T-helper 1 cell treated with Interleukin-12 subunit alpha and Interleukin-12 subunit beta and Interleukin-4 antibody, amounts not matched to agents 30 μg/mL and 1 μg/mL, for 36 hours (primary cell): ENCODE measurements around the gene SAC3D1.

Experiments used
- H3K27ac Mint-ChIP-seq: one replicate; pipeline ENCODE4 v1.8.0; 2021; ENCODE audit warnings: mild to moderate bottlenecking, mixed read lengths
- H3K27me3 Mint-ChIP-seq: one replicate; pipeline ENCODE4 v1.8.0; 2021; ENCODE audit warnings: low read depth, mixed read lengths
- H3K36me3 Mint-ChIP-seq: one replicate; pipeline ENCODE4 v1.8.0; 2021; ENCODE audit warnings: low read depth, mixed read lengths
- H3K4me1 Mint-ChIP-seq: one replicate; pipeline ENCODE4 v1.8.0; 2021; ENCODE audit warnings: low read depth, mixed read lengths
- H3K4me3 Mint-ChIP-seq: one replicate; pipeline ENCODE4 v1.8.0; 2021; ENCODE audit warnings: mild to moderate bottlenecking, moderate library complexity, mixed read lengths
- H3K9me3 Mint-ChIP-seq: one replicate; pipeline ENCODE4 v1.8.0; 2021; ENCODE audit warnings: mixed read lengths

Gene SAC3D1

GRCh38 chr11:65040520-65040846 is 527 bp upstream of the SAC3D1 start:
- Mint-ChIP-seq H3K27ac (peak overlapping the region; percentile 96), H3K27me3 (no peaks in the 10 kb centered on the region), H3K4me1 (peaks cover 10% of the 10 kb centered on the region), H3K36me3 (peaks cover 25% of the 10 kb centered on the region), H3K4me3 (peak overlapping the region; percentile 92), H3K9me3 (no peaks in the 10 kb centered on the region)

- peaks cover 25% of the 10 kb centered on the region for H3K36me3 Mint-ChIP-seq
- H3K27me3 Mint-ChIP-seq, result peaks cover 4% of the 10 kb centered on the region
- no peaks in the 10 kb centered on the region for H3K9me3 Mint-ChIP-seq
- peaks cover 18% of the 10 kb centered on the region for H3K4me1 Mint-ChIP-seq
- H3K27ac Mint-ChIP-seq, result no peak overlapping the region
- peak overlapping the region; percentile 89 for H3K4me3 Mint-ChIP-seq
Measured at GRCh38 chr11:65042891-65043290, 1.9 kb downstream of the SAC3D1 start.

- peaks cover 18% of the 10 kb centered on the region for H3K4me1 Mint-ChIP-seq
- peaks cover 19% of the 10 kb centered on the region for H3K36me3 Mint-ChIP-seq
- H3K4me3 Mint-ChIP-seq, result no peak overlapping the region
- no peaks in the 10 kb centered on the region for H3K9me3 Mint-ChIP-seq
- no peak overlapping the region for H3K27ac Mint-ChIP-seq
- H3K27me3 Mint-ChIP-seq, result peaks cover 4% of the 10 kb centered on the region
Measured at GRCh38 chr11:65043881-65044501, 3.0 kb downstream of the SAC3D1 start.

- Mint-ChIP-seq H3K27ac (no peak overlapping the region), H3K9me3 (no peaks in the 10 kb centered on the region), H3K27me3 (peaks cover 4% of the 10 kb centered on the region), H3K36me3 (peaks cover 16% of the 10 kb centered on the region), H3K4me1 (peaks cover 18% of the 10 kb centered on the region), H3K4me3 (no peak overlapping the region)
Measured at GRCh38 chr11:65045061-65045460, 4.1 kb downstream of the SAC3D1 start.

- Mint-ChIP-seq H3K27ac (no peak overlapping the region), H3K27me3 (peaks cover 4% of the 10 kb centered on the region), H3K9me3 (no peaks in the 10 kb centered on the region), H3K36me3 (peaks cover 16% of the 10 kb centered on the region), H3K4me3 (peak overlapping the region; percentile 17), H3K4me1 (peaks cover 16% of the 10 kb centered on the region)
Measured at GRCh38 chr11:65045728-65046127, 4.7 kb downstream of the SAC3D1 start.

- Mint-ChIP-seq H3K27me3 (peaks cover 7% of the 10 kb centered on the region), H3K27ac (peak overlapping the region; percentile 60), H3K9me3 (no peaks in the 10 kb centered on the region), H3K36me3 (peaks cover 16% of the 10 kb centered on the region), H3K4me1 (peaks cover 12% of the 10 kb centered on the region), H3K4me3 (peak overlapping the region; percentile 81)
Measured at GRCh38 chr11:65047581-65048422, 6.8 kb downstream of the SAC3D1 start.

- H3K27ac Mint-ChIP-seq, result no peak overlapping the region
- H3K9me3 Mint-ChIP-seq, result no peaks in the 10 kb centered on the region
- peaks cover 2% of the 10 kb centered on the region for H3K36me3 Mint-ChIP-seq
- peaks cover 20% of the 10 kb centered on the region for H3K4me1 Mint-ChIP-seq
- no peak overlapping the region for H3K4me3 Mint-ChIP-seq
- H3K27me3 Mint-ChIP-seq, result peaks cover 7% of the 10 kb centered on the region
Measured at GRCh38 chr11:65051398-65051858, 10.4 kb downstream of the SAC3D1 start.

- H3K27ac Mint-ChIP-seq, result peak overlapping the region; percentile 84
Measured at GRCh38 chr11:65053827-65054508, 13.0 kb downstream of the SAC3D1 start.

GRCh38 chr11:65055538-65055937 is 14.5 kb downstream of the SAC3D1 start:
- no peaks in the 10 kb centered on the region for H3K36me3 Mint-ChIP-seq
- no peak overlapping the region for H3K27ac Mint-ChIP-seq
- no peak overlapping the region for H3K4me3 Mint-ChIP-seq
- no peaks in the 10 kb centered on the region for H3K9me3 Mint-ChIP-seq
- H3K4me1 Mint-ChIP-seq, result peaks cover 20% of the 10 kb centered on the region
- peaks cover 3% of the 10 kb centered on the region for H3K27me3 Mint-ChIP-seq

More at GRCh38 chr11:65053827-65054508, 13.0 kb downstream of the SAC3D1 start:
- Mint-ChIP-seq H3K9me3 (no peaks in the 10 kb centered on the region), H3K36me3 (no peaks in the 10 kb centered on the region), H3K27me3 (peaks cover 3% of the 10 kb centered on the region), H3K4me1 (peaks cover 15% of the 10 kb centered on the region), H3K4me3 (peak overlapping the region; percentile 61)

- Mint-ChIP-seq H3K36me3 (no peaks in the 10 kb centered on the region), H3K27me3 (peaks cover 3% of the 10 kb centered on the region), H3K4me3 (no peak overlapping the region), H3K27ac (no peak overlapping the region), H3K4me1 (peaks cover 27% of the 10 kb centered on the region), H3K9me3 (no peaks in the 10 kb centered on the region)
Measured at GRCh38 chr11:65056999-65057398, 16.0 kb downstream of the SAC3D1 start.

GRCh38 chr11:65057526-65057925 is 16.5 kb downstream of the SAC3D1 start:
- Mint-ChIP-seq H3K36me3 (no peaks in the 10 kb centered on the region), H3K9me3 (no peaks in the 10 kb centered on the region), H3K4me3 (no peak overlapping the region), H3K27me3 (peaks cover 3% of the 10 kb centered on the region), H3K4me1 (peaks cover 27% of the 10 kb centered on the region), H3K27ac (no peak overlapping the region)

GRCh38 chr11:65058012-65058411 is 17.0 kb downstream of the SAC3D1 start:
- no peaks in the 10 kb centered on the region for H3K36me3 Mint-ChIP-seq
- H3K9me3 Mint-ChIP-seq, result no peaks in the 10 kb centered on the region
- no peak overlapping the region for H3K27ac Mint-ChIP-seq
- no peak overlapping the region for H3K4me3 Mint-ChIP-seq
- peaks cover 27% of the 10 kb centered on the region for H3K4me1 Mint-ChIP-seq
- H3K27me3 Mint-ChIP-seq, result no peaks in the 10 kb centered on the region

- Mint-ChIP-seq H3K36me3 (no peaks in the 10 kb centered on the region), H3K27me3 (no peaks in the 10 kb centered on the region), H3K9me3 (no peaks in the 10 kb centered on the region), H3K27ac (no peak within 1 kb of the TSS), H3K4me3 (no peak within 1 kb of the TSS), H3K4me1 (peaks cover 27% of the 10 kb centered on the region)
Measured at GRCh38 chr11:65058419-65059054, 17.5 kb downstream of the SAC3D1 start, which contains the start of gene NAALADL1. NAALADL1 (minus strand) TSS chr11:65058553; CDS start chr11:65058521, 32 bp downstream.

GRCh38 chr11:65059523-65059922 is 18.5 kb downstream of the SAC3D1 start:
- no peaks in the 10 kb centered on the region for H3K9me3 Mint-ChIP-seq
- H3K4me3 Mint-ChIP-seq, result no peak overlapping the region
- no peaks in the 10 kb centered on the region for H3K36me3 Mint-ChIP-seq

More at GRCh38 chr11:65059523-65059922, 18.5 kb downstream of the SAC3D1 start:
- H3K27me3 Mint-ChIP-seq, result no peaks in the 10 kb centered on the region
- no peak overlapping the region for H3K27ac Mint-ChIP-seq
- H3K4me1 Mint-ChIP-seq, result peaks cover 17% of the 10 kb centered on the region
